ENCODE measurements around the gene DOCK4.

The DOCK4 gene

DNA sequence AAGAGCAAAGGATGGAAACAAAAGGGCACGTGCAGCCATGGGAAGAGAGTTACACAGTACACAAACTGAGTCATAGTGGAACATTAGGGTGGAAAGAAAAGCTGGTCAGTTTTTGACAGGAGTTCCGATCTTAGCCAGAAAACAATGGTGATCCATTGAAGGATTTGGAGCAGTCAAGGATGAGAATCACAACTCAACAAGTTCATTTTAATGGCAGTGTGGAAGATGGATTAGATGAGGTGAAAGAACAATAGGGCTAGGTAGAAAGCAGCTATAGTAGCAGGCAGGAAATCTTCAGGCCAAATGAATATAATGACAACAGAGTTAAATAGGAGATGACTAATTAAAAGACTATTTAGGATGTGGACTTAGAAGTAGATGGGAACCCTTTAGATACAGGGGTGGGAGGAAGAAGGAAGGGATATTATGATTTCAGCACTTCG lies 136.3 kb downstream of the DOCK4 start:
- Histone ChIP-seq H3K4ac (ENCODE audit: low read depth, low read length) (no peak overlapping the region), H3K14ac (ENCODE audit: low read length) (no peak overlapping the region), H3K4me2 (ENCODE audit: low read length) (no peak overlapping the region), H4K91ac (ENCODE audit: low read depth, low read length) (no peak overlapping the region), H3K79me2 (ENCODE audit: control insufficient read depth, insufficient read depth, low read length, poor library complexity) (no peaks in the 10 kb centered on the region), H2BK12ac (ENCODE audit: low read length) (no peak overlapping the region), H2BK5ac (ENCODE audit: low read depth, low read length, poor library complexity) (no peak overlapping the region), H3K27me3 (ENCODE audit: insufficient read depth, low read length) (no peaks in the 10 kb centered on the region), H3K23ac (ENCODE audit: low read length) (no peak overlapping the region), H3K18ac (ENCODE audit: low read length) (no peak overlapping the region), H3K4me3 (ENCODE audit: low read depth, low read length) (no peak overlapping the region), H2AFZ (ENCODE audit: insufficient read depth, low read length, poor library complexity) (no peak overlapping the region), H3K36me3 (ENCODE audit: control insufficient read depth in 1 of 2, insufficient read depth in 2 of 2, low read length in 2 of 2) (no peaks in the 10 kb centered on the region), H2AK5ac (ENCODE audit: low read length) (no peak overlapping the region), H3K4me1 (ENCODE audit: control insufficient read depth in 1 of 2, insufficient read depth in 2 of 2, low read length in 2 of 2) (peaks cover 11% of the 10 kb centered on the region in 2 experiments), H4K12ac (ENCODE audit: low read depth, low read length) (no peak overlapping the region), H2BK120ac (ENCODE audit: insufficient read depth, low read length, poor library complexity) (no peak overlapping the region), H4K8ac (ENCODE audit: low read depth, low read length) (no peak overlapping the region), H3K9ac (ENCODE audit: low read length) (no peak overlapping the region), H3K9me3 (ENCODE audit: insufficient read depth, low read depth, low read length) (peaks cover 3% of the 10 kb centered on the region), H3K79me1 (ENCODE audit: low read length) (peaks cover 12% of the 10 kb centered on the region), H3K27ac (ENCODE audit: low read depth, low read length) (no peak overlapping the region)
- WGBS (ENCODE audit: extremely low coverage, insufficient coverage, insufficient read length) = no CpG with 5 or more reads among the region's 3 CpGs
- no peak for DNase-seq

DNA sequence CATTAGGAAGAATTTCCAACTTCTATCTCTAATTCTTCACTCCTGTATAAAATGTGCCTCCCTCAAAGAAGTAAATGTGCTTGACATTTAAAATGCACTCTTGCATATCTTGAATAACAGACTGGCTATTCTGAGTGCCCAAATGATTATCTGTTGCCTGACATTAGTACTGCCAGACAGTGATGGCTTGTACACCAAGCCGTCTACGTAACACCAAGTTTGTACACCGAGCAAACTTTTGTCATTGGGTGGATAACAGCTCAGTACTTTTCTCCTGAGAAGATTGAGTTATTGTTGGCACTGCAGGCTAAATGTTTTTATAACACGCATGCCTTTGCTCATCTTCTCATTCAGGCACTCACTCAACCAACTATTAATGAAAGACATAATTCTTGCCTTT lies 137.2 kb downstream of the DOCK4 start:
- H3K79me1 ChIP-seq (ENCODE audit: low read length) = peaks cover 12% of the 10 kb centered on the region
- H3K14ac ChIP-seq (ENCODE audit: low read length) = no peak overlapping the region
- no peak overlapping the region for H2AFZ ChIP-seq (ENCODE audit: insufficient read depth, low read length, poor library complexity)
- peak overlapping the region; percentile 48 for H3K23ac ChIP-seq (ENCODE audit: low read length)
- H3K4ac ChIP-seq (ENCODE audit: low read depth, low read length) = no peak overlapping the region
- H3K27me3 ChIP-seq (ENCODE audit: insufficient read depth, low read length) = no peaks in the 10 kb centered on the region
- H4K12ac ChIP-seq (ENCODE audit: low read depth, low read length) = no peak overlapping the region
- no peak overlapping the region for H2BK120ac ChIP-seq (ENCODE audit: insufficient read depth, low read length, poor library complexity)
- H2BK12ac ChIP-seq (ENCODE audit: low read length) = no peak overlapping the region
- no peak overlapping the region for H4K8ac ChIP-seq (ENCODE audit: low read depth, low read length)
- no peak overlapping the region for H2BK5ac ChIP-seq (ENCODE audit: low read depth, low read length, poor library complexity)
- H3K4me1 ChIP-seq (ENCODE audit: control insufficient read depth in 1 of 2, insufficient read depth in 2 of 2, low read length in 2 of 2) = peaks cover 11% of the 10 kb centered on the region in 2 experiments
- no peak overlapping the region for H3K9ac ChIP-seq (ENCODE audit: low read length)
- H3K9me3 ChIP-seq (ENCODE audit: insufficient read depth, low read depth, low read length) = no peaks in the 10 kb centered on the region
- H3K18ac ChIP-seq (ENCODE audit: low read length) = no peak overlapping the region
- no peaks in the 10 kb centered on the region for H3K36me3 ChIP-seq (ENCODE audit: control insufficient read depth in 1 of 2, insufficient read depth in 2 of 2, low read length in 2 of 2)
- no peak overlapping the region for H3K4me3 ChIP-seq (ENCODE audit: low read depth, low read length)
- no peaks in the 10 kb centered on the region for H3K79me2 ChIP-seq (ENCODE audit: control insufficient read depth, insufficient read depth, low read length, poor library complexity)
- WGBS (ENCODE audit: extremely low coverage, insufficient coverage, insufficient read length) = no CpG with 5 or more reads among the region's 4 CpGs
- no peak overlapping the region for H4K91ac ChIP-seq (ENCODE audit: low read depth, low read length)
- no peak overlapping the region for H3K27ac ChIP-seq (ENCODE audit: low read depth, low read length)
- H3K4me2 ChIP-seq (ENCODE audit: low read length) = no peak overlapping the region
- no peak overlapping the region for H2AK5ac ChIP-seq (ENCODE audit: low read length)
- no peak for DNase-seq

DNA sequence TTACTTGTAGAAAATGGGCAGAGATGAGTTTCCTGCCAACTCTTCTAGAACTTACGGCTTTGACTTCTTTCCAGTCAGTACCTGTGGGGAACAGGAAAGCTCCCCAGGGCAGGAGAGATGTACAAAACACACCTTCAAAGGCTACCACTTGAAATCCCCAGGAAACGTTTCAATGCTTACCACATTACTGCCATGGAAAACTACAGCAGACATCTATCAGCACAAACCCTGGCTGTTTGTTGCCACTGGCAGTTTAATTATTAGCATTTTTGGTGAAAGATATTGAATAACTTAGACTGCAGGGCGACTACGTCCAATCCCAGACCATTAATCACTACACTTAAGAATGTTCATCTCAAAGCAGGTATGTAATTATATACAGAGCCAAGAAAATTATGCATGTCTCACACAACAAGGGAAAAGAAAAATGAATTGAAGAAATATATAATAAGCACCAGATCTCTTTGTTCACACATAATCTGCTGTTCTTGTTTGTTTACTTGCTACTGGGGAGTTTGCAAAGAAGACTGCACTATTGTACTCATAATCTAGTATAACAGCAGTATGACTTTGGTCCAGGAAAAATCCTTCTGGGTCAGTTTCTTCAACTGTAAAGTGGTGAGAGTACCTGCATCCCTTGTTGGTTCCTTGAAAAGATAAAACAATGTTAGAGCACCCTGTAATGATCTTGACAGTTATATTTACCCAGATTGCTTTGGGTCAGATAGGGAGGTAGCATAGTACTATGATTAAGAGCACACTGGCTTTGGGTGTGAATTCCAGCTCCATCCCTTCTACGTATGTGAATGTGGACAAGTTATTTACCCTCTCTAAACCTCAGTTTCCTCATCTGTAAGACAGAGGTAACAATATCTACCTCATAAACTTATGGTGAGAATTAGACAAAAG lies 138.3 kb downstream of the DOCK4 start:
- WGBS (ENCODE audit: extremely low coverage, insufficient coverage, insufficient read length) = no CpG with 5 or more reads among the region's 5 CpGs
- H3K4me3 ChIP-seq (ENCODE audit: low read depth, low read length) = no peak overlapping the region

DNA sequence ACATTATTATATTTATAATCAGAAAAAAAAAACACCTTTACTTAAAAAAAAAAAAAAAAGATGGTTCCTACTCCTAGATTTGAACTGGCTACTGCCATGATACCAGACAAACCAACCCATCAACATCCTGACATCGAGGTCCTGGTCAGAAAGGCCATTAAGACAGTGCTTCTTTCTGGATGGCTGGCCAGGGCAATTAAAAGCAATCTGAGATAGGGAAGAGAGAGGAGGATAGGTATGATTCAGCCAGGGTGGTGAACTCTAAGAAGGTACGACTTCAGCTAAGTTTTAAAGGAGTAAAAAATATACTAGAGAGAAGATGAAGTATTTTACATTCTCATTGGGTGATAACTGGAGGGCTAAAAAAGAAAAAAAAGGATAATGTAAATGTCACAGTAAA lies 139.0 kb downstream of the DOCK4 start:
- H3K79me2 ChIP-seq (ENCODE audit: control insufficient read depth, insufficient read depth, low read length, poor library complexity) = no peaks in the 10 kb centered on the region
- H3K36me3 ChIP-seq (ENCODE audit: control insufficient read depth in 1 of 2, insufficient read depth in 2 of 2, low read length in 2 of 2) = no peaks in the 10 kb centered on the region
- H3K14ac ChIP-seq (ENCODE audit: low read length) = no peak overlapping the region
- peaks cover 7% of the 10 kb centered on the region for H3K79me1 ChIP-seq (ENCODE audit: low read length)
- no peak overlapping the region for H4K12ac ChIP-seq (ENCODE audit: low read depth, low read length)
- H3K4me3 ChIP-seq (ENCODE audit: low read depth, low read length) = no peak overlapping the region
- H3K27ac ChIP-seq (ENCODE audit: low read depth, low read length) = no peak overlapping the region
- H2BK120ac ChIP-seq (ENCODE audit: insufficient read depth, low read length, poor library complexity) = no peak overlapping the region
- no peak overlapping the region for H3K4ac ChIP-seq (ENCODE audit: low read depth, low read length)
- H2AFZ ChIP-seq (ENCODE audit: insufficient read depth, low read length, poor library complexity) = no peak overlapping the region
- H2BK12ac ChIP-seq (ENCODE audit: low read length) = no peak overlapping the region
- no peak overlapping the region for H3K23ac ChIP-seq (ENCODE audit: low read length)
- H4K91ac ChIP-seq (ENCODE audit: low read depth, low read length) = no peak overlapping the region
- H3K27me3 ChIP-seq (ENCODE audit: insufficient read depth, low read length) = no peaks in the 10 kb centered on the region
- DNase-seq = no peak
- no peak overlapping the region for H2AK5ac ChIP-seq (ENCODE audit: low read length)
- peaks cover 4 to 5% of the 10 kb centered on the region in 2 experiments for H3K4me1 ChIP-seq (ENCODE audit: control insufficient read depth in 1 of 2, insufficient read depth in 2 of 2, low read length in 2 of 2)
- H3K9me3 ChIP-seq (ENCODE audit: insufficient read depth, low read depth, low read length) = no peaks in the 10 kb centered on the region
- H4K8ac ChIP-seq (ENCODE audit: low read depth, low read length) = no peak overlapping the region
- no peak overlapping the region for H3K4me2 ChIP-seq (ENCODE audit: low read length)
- H3K18ac ChIP-seq (ENCODE audit: low read length) = no peak overlapping the region
- H2BK5ac ChIP-seq (ENCODE audit: low read depth, low read length, poor library complexity) = no peak overlapping the region
- no CpG with 5 or more reads among the region's 2 CpGs for WGBS (ENCODE audit: extremely low coverage, insufficient coverage, insufficient read length)
- no peak overlapping the region for H3K9ac ChIP-seq (ENCODE audit: low read length)

More for the DNA sequence above, 138.3 kb downstream of the DOCK4 start:
- DNase-seq = no peak
- no peak overlapping the region for H3K18ac ChIP-seq (ENCODE audit: low read length)
- no peak overlapping the region for H3K4ac ChIP-seq (ENCODE audit: low read depth, low read length)
- H3K9me3 ChIP-seq (ENCODE audit: insufficient read depth, low read depth, low read length) = no peaks in the 10 kb centered on the region
- no peak overlapping the region for H3K27ac ChIP-seq (ENCODE audit: low read depth, low read length)
- H3K9ac ChIP-seq (ENCODE audit: low read length) = no peak overlapping the region
- H3K36me3 ChIP-seq (ENCODE audit: control insufficient read depth in 1 of 2, insufficient read depth in 2 of 2, low read length in 2 of 2) = no peaks in the 10 kb centered on the region
- no peak overlapping the region for H3K23ac ChIP-seq (ENCODE audit: low read length)
- H3K4me1 ChIP-seq (ENCODE audit: control insufficient read depth in 1 of 2, insufficient read depth in 2 of 2, low read length in 2 of 2) = peaks cover 10% of the 10 kb centered on the region in 2 experiments
- no peak overlapping the region for H2BK12ac ChIP-seq (ENCODE audit: low read length)
- H4K8ac ChIP-seq (ENCODE audit: low read depth, low read length) = no peak overlapping the region
- H3K79me1 ChIP-seq (ENCODE audit: low read length) = peaks cover 11% of the 10 kb centered on the region
- H3K4me2 ChIP-seq (ENCODE audit: low read length) = no peak overlapping the region
- H2BK120ac ChIP-seq (ENCODE audit: insufficient read depth, low read length, poor library complexity) = no peak overlapping the region
- no peak overlapping the region for H2BK5ac ChIP-seq (ENCODE audit: low read depth, low read length, poor library complexity)
- H3K27me3 ChIP-seq (ENCODE audit: insufficient read depth, low read length) = no peaks in the 10 kb centered on the region
- H4K12ac ChIP-seq (ENCODE audit: low read depth, low read length) = no peak overlapping the region
- H3K14ac ChIP-seq (ENCODE audit: low read length) = no peak overlapping the region
- no peaks in the 10 kb centered on the region for H3K79me2 ChIP-seq (ENCODE audit: control insufficient read depth, insufficient read depth, low read length, poor library complexity)
- no peak overlapping the region for H2AFZ ChIP-seq (ENCODE audit: insufficient read depth, low read length, poor library complexity)
- H2AK5ac ChIP-seq (ENCODE audit: low read length) = no peak overlapping the region
- no peak overlapping the region for H4K91ac ChIP-seq (ENCODE audit: low read depth, low read length)

Measured in trophoblast cell (in vitro differentiated cells and primary cell).